Measurements from ENCODE around the gene NMNAT2. TPM values are rescaled to one million over a fixed set of nuclear protein-coding genes. Genes with fewer than 3 reads are reported as not detected.

NMNAT2 gene
- total RNA-seq, 4 donors from 2014 or later, result 0.20 to 0.48 (median 0.27) TPM; not detected in 1

DNA sequence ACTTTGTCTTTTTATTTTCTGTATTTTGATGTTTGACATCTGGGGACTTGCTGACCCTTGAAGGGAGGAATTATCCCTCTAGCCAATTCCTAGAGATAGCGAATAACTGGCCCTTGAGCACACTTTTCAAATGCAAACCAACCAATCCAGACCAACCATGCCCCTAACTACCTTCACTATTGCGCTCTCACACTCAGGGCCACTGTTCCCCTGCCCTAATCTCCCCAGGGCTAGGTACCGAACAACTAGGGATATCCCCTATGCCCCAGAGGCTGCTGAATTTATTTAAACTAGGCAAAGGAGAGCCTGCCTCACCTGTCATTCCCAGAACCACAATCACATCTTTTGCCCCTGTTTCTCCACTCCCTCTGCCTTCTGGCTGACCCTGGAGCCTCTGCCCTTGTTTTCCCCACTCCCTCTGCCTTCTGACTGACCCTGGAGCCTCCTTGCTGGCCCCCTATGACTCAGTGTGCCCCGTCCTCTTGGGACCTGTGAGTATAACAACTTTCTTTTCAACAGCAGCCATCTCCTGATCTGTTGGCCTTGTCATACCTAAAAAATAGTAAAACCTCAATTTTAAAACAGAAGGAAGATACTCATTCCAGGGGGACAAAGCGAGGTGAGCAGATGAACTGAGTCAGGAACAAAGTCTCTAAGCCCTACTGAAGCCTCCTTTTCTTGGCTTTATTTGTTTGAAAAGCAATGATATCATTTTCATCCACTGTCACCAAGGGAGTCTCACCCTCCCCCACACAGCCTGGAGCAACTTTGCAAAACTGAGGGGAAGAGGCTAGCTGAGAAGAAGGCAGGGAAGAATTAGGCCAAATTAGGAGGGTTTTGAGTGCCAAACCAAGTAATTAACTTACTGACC lies 115.5 kb downstream of the NMNAT2 start:
- WGBS, 2 donors (ENCODE audit: low coverage in 1 of 2), result 85 to 89% methylated on average over 5 of the region's 5 CpGs
- H3K27me3 ChIP-seq, result no peaks in the 10 kb centered on the region
- peaks cover 0 to 14% (median 6%) of the 10 kb centered on the region in 4 donors for H3K4me1 ChIP-seq
- H3K27ac ChIP-seq, result peak overlapping the region in 3 of 4 donors; percentile 15 to 49 (median 33)
- TF ChIP-seq EP300 (IDR thresholded peaks at IDR 0.05; ENCODE audit: low read depth) (no peak), POLR2A (IDR thresholded peaks at IDR 0.05) (no peak)
- TF ChIP-seq, protein P1, sequence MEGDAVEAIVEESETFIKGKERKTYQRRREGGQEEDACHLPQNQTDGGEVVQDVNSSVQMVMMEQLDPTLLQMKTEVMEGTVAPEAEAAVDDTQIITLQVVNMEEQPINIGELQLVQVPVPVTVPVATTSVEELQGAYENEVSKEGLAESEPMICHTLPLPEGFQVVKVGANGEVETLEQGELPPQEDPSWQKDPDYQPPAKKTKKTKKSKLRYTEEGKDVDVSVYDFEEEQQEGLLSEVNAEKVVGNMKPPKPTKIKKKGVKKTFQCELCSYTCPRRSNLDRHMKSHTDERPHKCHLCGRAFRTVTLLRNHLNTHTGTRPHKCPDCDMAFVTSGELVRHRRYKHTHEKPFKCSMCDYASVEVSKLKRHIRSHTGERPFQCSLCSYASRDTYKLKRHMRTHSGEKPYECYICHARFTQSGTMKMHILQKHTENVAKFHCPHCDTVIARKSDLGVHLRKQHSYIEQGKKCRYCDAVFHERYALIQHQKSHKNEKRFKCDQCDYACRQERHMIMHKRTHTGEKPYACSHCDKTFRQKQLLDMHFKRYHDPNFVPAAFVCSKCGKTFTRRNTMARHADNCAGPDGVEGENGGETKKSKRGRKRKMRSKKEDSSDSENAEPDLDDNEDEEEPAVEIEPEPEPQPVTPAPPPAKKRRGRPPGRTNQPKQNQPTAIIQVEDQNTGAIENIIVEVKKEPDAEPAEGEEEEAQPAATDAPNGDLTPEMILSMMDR (IDR thresholded peaks at IDR 0.05), result no peak
- in situ Hi-C loops (cut with MboI; ENCODE audit: low pct_ligation_motif_present in 1 of 4, low pct_unique_long_range_greater_than_20kb in 1 of 4, low sequenced_read_pairs in 3 of 4) (no loop called here), intact Hi-C loops (cut with DNase I; ENCODE audit: low total_unique reads) (loop anchor here (5.0 kb wide), 1 partner anchor 1260 kb away; no protein-coding TSS in a partner anchor)
- no peak overlapping the region for H3K4me3 ChIP-seq
- DNase-seq, result no peak
- no peaks in the 10 kb centered on the region for H3K36me3 ChIP-seq
- no peaks in the 10 kb centered on the region for H3K9me3 ChIP-seq

DNA sequence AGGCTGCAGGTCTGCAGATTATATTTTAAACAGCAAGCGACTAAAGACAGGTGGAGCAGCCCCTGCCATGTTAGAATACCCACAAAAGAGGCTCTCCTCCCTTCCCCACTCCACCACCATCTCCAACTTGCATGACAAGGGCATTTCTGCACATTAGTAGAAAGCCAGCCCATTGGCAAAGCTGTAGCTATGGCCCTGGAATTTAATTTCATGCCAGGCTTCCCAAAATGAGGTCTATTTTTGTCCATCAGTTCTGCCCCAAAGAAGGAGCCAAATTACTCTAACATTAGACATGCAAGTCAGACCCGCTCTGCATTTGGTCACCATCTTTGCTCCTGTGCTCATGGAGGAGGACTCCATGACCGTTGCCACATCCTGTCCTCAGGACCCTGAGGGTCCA lies 116.9 kb downstream of the NMNAT2 start:
- DNase-seq, result no peak
- no peak overlapping the region for H3K4me3 ChIP-seq
- H3K27me3 ChIP-seq, result no peaks in the 10 kb centered on the region
- WGBS, 2 donors (ENCODE audit: low coverage in 1 of 2), result 53% methylated on average over 3 of the region's 3 CpGs; no CpG with 5 or more reads in 1 of the 2 donors
- TF ChIP-seq POLR2A (IDR thresholded peaks at IDR 0.05) (no peak), POLR2AphosphoS5 (IDR thresholded peaks at IDR 0.05) (no peak), EP300 (IDR thresholded peaks at IDR 0.05; ENCODE audit: low read depth) (no peak)
- TF ChIP-seq, protein P1 (IDR thresholded peaks at IDR 0.05), result no peak
- H3K36me3 ChIP-seq, result no peaks in the 10 kb centered on the region
- H3K9me3 ChIP-seq, result no peaks in the 10 kb centered on the region
- in situ Hi-C loops (cut with MboI; ENCODE audit: low pct_ligation_motif_present in 1 of 4, low pct_unique_long_range_greater_than_20kb in 1 of 4, low sequenced_read_pairs in 3 of 4) (no loop called here), intact Hi-C loops (cut with DNase I; ENCODE audit: low total_unique reads) (loop anchor here (5.0 kb wide), 1 partner anchor 1259 kb away; no protein-coding TSS in a partner anchor)
- no peak overlapping the region for H3K27ac ChIP-seq
- peaks cover 0 to 14% (median 6%) of the 10 kb centered on the region in 4 donors for H3K4me1 ChIP-seq

DNA sequence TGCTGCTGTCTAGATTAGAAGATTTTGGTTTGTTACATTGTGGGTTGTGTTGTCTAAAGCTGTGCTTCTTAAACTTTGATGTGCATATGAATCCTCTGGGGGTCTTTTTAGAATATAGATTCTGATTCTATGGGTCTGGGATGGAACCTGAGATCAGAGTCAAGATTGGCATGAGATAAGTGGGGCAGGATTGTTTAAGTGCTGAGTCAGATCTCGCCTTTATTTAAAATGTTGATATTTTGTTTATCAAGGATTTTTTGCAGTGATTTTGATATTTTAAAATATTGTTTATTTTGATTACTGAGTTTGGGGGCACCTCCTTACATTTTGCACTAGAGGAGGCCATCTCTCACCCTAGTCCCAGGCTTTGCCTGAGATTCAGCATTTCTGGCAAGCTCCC lies 117.4 kb downstream of the NMNAT2 start:
- H3K4me3 ChIP-seq, result no peak overlapping the region
- H3K27me3 ChIP-seq, result no peaks in the 10 kb centered on the region
- intact Hi-C loops (cut with DNase I; ENCODE audit: low total_unique reads), result loop anchor here (5.0 kb wide), 1 partner anchor 1259 kb away; no protein-coding TSS in a partner anchor
- H3K4me1 ChIP-seq, result peaks cover 0 to 14% (median 6%) of the 10 kb centered on the region in 4 donors
- DNase-seq, result no peak
- TF ChIP-seq EP300 (IDR thresholded peaks at IDR 0.05; ENCODE audit: low read depth) (no peak), POLR2AphosphoS5 (IDR thresholded peaks at IDR 0.05) (no peak), POLR2A (IDR thresholded peaks at IDR 0.05) (no peak)
- TF ChIP-seq, protein P1 (IDR thresholded peaks at IDR 0.05), result no peak
- 88 to 91% methylated on average over 1 of the region's 1 CpG for WGBS, 2 donors (ENCODE audit: low coverage in 1 of 2)
- no peaks in the 10 kb centered on the region for H3K9me3 ChIP-seq
- H3K36me3 ChIP-seq, result no peaks in the 10 kb centered on the region
- no peak overlapping the region for H3K27ac ChIP-seq
- in situ Hi-C loops (cut with MboI; ENCODE audit: low pct_ligation_motif_present in 1 of 4, low pct_unique_long_range_greater_than_20kb in 1 of 4, low sequenced_read_pairs in 3 of 4), result no loop called here

DNA sequence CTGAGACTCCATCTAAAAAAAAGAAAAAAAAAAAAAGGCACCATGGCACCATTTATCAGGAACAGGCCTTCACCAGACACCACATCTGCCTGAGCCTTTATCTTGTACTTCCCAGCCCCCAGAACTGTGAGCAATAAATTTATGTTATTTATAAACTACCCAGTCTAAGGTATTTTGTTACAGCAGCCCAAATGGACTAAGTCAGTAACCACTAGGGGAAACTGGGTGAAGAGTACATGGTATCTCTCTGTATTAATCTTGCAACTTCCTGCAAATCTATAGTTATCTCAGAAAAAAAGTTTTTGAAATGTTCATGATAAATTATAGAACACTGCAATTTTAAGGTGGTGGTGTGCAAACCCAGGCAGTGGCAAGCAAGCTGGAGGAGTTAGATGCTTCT lies 117.8 kb downstream of the NMNAT2 start:
- Histone ChIP-seq H3K4me1 (peaks cover 0 to 14% (median 6%) of the 10 kb centered on the region in 4 donors), H3K9me3 (no peaks in the 10 kb centered on the region), H3K27ac (no peak overlapping the region), H3K27me3 (no peaks in the 10 kb centered on the region), H3K4me3 (no peak overlapping the region), H3K36me3 (no peaks in the 10 kb centered on the region)
- in situ Hi-C loops (cut with MboI; ENCODE audit: low pct_ligation_motif_present in 1 of 4, low pct_unique_long_range_greater_than_20kb in 1 of 4, low sequenced_read_pairs in 3 of 4) (no loop called here), intact Hi-C loops (cut with DNase I; ENCODE audit: low total_unique reads) (loop anchor here (5.0 kb wide), 1 partner anchor 1258 kb away; no protein-coding TSS in a partner anchor)
- no peak for DNase-seq
- TF ChIP-seq POLR2AphosphoS5 (IDR thresholded peaks at IDR 0.05), result no peak
- TF ChIP-seq POLR2A (IDR thresholded peaks at IDR 0.05), result no peak
- no peak for TF ChIP-seq EP300 (IDR thresholded peaks at IDR 0.05; ENCODE audit: low read depth)
- TF ChIP-seq, protein P1 (IDR thresholded peaks at IDR 0.05), result no peak

Data from transverse colon (tissue), 4 donors.